GOT3 (cell line): ENCODE measurements around the gene GALR1.

Experiments used
- DNase-seq: peaks from one replicate; lab custom pipeline; 2025; ENCODE audit warnings: mixed read lengths; lab: John Stamatoyannopoulos, UW

Gene GALR1

DNA sequence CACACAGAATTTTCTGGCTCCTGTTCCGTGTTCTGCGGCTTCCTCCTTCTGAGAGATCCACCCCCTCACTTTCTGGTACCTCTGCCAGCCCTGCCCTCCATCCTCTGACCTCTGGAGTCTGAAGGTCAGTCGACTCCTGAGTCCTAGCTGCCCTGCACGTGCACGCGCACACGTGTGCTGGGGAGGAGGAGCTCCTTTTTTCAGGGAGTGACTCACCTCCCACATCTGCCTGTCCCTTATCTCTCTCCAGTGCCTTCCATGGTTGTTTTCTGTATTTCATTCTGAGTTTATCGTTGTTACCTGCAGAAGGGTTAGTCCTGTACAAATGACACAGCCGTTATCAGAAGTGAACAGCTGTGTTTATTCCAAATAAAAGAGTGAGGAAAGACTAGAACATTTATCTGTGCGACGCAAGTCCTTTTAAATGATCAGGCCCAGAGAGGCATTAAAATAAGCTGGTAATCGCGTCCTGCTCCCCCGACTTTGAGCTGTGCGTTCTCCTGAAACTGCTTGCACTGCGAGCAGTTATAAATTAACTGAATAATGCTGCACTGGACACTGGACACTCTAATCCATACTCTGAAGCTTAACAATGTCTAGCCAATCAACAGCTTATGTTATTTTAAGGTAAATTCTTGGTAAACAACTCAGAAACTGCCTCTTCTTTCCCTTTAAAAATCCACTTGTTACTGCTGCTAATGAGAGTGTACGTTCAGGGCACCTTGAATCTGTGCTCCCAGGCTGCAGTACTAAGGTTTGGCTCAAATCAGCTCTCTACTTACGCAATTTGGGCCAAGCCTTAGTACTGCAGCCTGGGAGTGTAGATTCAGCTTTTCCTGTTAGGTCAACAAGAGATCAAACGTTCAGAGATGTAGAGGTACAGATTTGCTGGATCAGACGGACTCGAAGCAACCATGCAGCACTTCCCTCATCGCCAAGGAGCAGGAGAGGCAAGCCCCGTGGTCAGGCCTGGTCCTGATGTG, 72.5 kb downstream of the GALR1 start:
- DNase-seq, result no peak

DNA sequence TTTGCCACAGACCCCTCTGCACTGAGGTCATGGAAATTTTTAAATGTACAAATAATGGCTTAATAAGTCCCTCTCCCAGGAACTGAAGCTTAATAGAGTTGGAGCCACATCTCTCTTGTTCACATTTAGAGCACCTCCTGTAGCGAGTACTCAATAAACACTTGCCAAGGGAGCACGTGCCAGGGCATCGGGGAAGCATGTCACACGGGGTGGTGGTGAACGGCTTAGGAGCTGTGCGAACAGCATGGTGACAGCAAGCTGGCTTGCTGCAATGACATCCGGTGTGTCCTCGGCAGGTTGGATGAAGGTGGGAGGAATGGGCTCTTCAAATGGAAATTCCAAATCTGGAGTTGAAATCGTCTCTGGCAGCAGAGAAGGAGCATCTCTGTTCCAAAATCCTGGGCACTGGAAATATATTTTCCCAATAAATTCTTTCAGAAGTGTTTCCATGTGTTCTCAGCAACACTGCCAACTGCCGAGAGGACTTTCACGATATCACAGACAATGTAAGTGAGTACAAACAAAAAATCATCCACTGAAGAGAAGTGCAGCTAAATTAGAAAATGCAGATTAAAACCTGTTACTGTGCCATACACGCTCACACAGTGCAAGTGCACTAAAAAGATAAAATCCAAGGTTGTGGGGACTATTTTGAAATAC, 74.1 kb downstream of the GALR1 start:
- DNase-seq, result no peak
